ENCODE data around the gene ZYX.
A peak's percentile ranks its signal among the peaks of the same experiment; 100 is the strongest.
"Not testable (repeated sequence)": the region's sequence is repeated elsewhere in the genome, so short reads cannot be mapped to it uniquely, and the experiment has no call there.

The ZYX gene

GRCh38 chr7:143413123-143413522 is 32.0 kb downstream of the ZYX start:
- Histone ChIP-seq H4K20me1 (ENCODE audit: low read depth, low read length) (no peaks in the 10 kb centered on the region), H3K9me2 (replicated peaks; ENCODE audit: insufficient read depth, low read length) (no peaks in the 10 kb centered on the region), H3K27me3 (ENCODE audit: low read length) (no peaks in the 10 kb centered on the region), H3K4me2 (ENCODE audit: low read depth, low read length, poor library complexity, severe bottlenecking) (no peak overlapping the region), H3K79me2 (ENCODE audit: insufficient read depth, low read length) (no peaks in the 10 kb centered on the region), H3K9ac (ENCODE audit: low read length) (no peak overlapping the region), H3K9me3 (ENCODE audit: insufficient read depth, low read length) (no peaks in the 10 kb centered on the region), H3K36me3 (ENCODE audit: low read length) (no peaks in the 10 kb centered on the region), H3K27ac (ENCODE audit: low read depth, low read length) (no peak overlapping the region), H2AFZ (ENCODE audit: low read depth, low read length, severe bottlenecking) (no peak overlapping the region), H3K4me3 (ENCODE audit: insufficient read depth, low read length, poor library complexity, severe bottlenecking) (no peak overlapping the region), H3F3A (ENCODE audit: insufficient read depth) (no peaks in the 10 kb centered on the region)
- no peak for TF ChIP-seq EZH2phosphoT487 (conservative IDR thresholded peaks at IDR 0.05; ENCODE audit: low read length)
- TF ChIP-seq CTCF (IDR thresholded peaks at IDR 0.05; ENCODE audit: insufficient read depth, low read length, poor library complexity, severe bottlenecking): no peak

- not testable (repeated sequence) for H3K4me2 ChIP-seq (ENCODE audit: low read depth, low read length, poor library complexity, severe bottlenecking); H3K36me3 ChIP-seq (ENCODE audit: low read length); H3K9ac ChIP-seq (ENCODE audit: low read length); H3K9me2 ChIP-seq (replicated peaks; ENCODE audit: insufficient read depth, low read length); H3K27ac ChIP-seq (ENCODE audit: low read depth, low read length); H3K9me3 ChIP-seq (ENCODE audit: insufficient read depth, low read length); H3K27me3 ChIP-seq (ENCODE audit: low read length); H4K20me1 ChIP-seq (ENCODE audit: low read depth, low read length); H2AFZ ChIP-seq (ENCODE audit: low read depth, low read length, severe bottlenecking); H3K4me3 ChIP-seq (ENCODE audit: insufficient read depth, low read length, poor library complexity, severe bottlenecking); H3F3A ChIP-seq (ENCODE audit: insufficient read depth); H3K79me2 ChIP-seq (ENCODE audit: insufficient read depth, low read length)
Observed at GRCh38 chr7:143415209-143415608, 34.1 kb downstream of the ZYX start.

GRCh38 chr7:143415742-143416397 is 34.7 kb downstream of the ZYX start:
- Histone ChIP-seq H2AFZ (ENCODE audit: low read depth, low read length, severe bottlenecking) (no peak overlapping the region), H3K9me3 (ENCODE audit: insufficient read depth, low read length) (no peaks in the 10 kb centered on the region), H3K4me2 (ENCODE audit: low read depth, low read length, poor library complexity, severe bottlenecking) (no peak overlapping the region), H3K27me3 (ENCODE audit: low read length) (no peaks in the 10 kb centered on the region), H3K79me2 (ENCODE audit: insufficient read depth, low read length) (no peaks in the 10 kb centered on the region), H3K9me2 (replicated peaks; ENCODE audit: insufficient read depth, low read length) (no peaks in the 10 kb centered on the region), H3K4me3 (ENCODE audit: insufficient read depth, low read length, poor library complexity, severe bottlenecking) (no peak overlapping the region), H3F3A (ENCODE audit: insufficient read depth) (no peaks in the 10 kb centered on the region), H3K36me3 (ENCODE audit: low read length) (no peaks in the 10 kb centered on the region), H3K27ac (ENCODE audit: low read depth, low read length) (no peak overlapping the region), H3K9ac (ENCODE audit: low read length) (no peak overlapping the region), H4K20me1 (ENCODE audit: low read depth, low read length) (no peaks in the 10 kb centered on the region)
- no peak for TF ChIP-seq CTCF (IDR thresholded peaks at IDR 0.05; ENCODE audit: insufficient read depth, low read length, poor library complexity, severe bottlenecking)
- no peak for TF ChIP-seq EZH2phosphoT487 (conservative IDR thresholded peaks at IDR 0.05; ENCODE audit: low read length)

GRCh38 chr7:143416565-143417149 is 35.5 kb downstream of the ZYX start:
- no peak overlapping the region for H3K9ac ChIP-seq (ENCODE audit: low read length)
- no peaks in the 10 kb centered on the region for H3K79me2 ChIP-seq (ENCODE audit: insufficient read depth, low read length)
- H3K36me3 ChIP-seq (ENCODE audit: low read length): no peaks in the 10 kb centered on the region
- H3K27me3 ChIP-seq (ENCODE audit: low read length): no peaks in the 10 kb centered on the region
- H3K9me2 ChIP-seq (replicated peaks; ENCODE audit: insufficient read depth, low read length): no peaks in the 10 kb centered on the region
- no peak overlapping the region for H3K27ac ChIP-seq (ENCODE audit: low read depth, low read length)
- H3K4me3 ChIP-seq (ENCODE audit: insufficient read depth, low read length, poor library complexity, severe bottlenecking): no peak overlapping the region
- no peaks in the 10 kb centered on the region for H4K20me1 ChIP-seq (ENCODE audit: low read depth, low read length)
- no peak overlapping the region for H2AFZ ChIP-seq (ENCODE audit: low read depth, low read length, severe bottlenecking)
- no peaks in the 10 kb centered on the region for H3F3A ChIP-seq (ENCODE audit: insufficient read depth)
- H3K4me2 ChIP-seq (ENCODE audit: low read depth, low read length, poor library complexity, severe bottlenecking): no peak overlapping the region
- H3K9me3 ChIP-seq (ENCODE audit: insufficient read depth, low read length): no peaks in the 10 kb centered on the region
- TF ChIP-seq EZH2phosphoT487 (conservative IDR thresholded peaks at IDR 0.05; ENCODE audit: low read length) (no peak), CTCF (IDR thresholded peaks at IDR 0.05; ENCODE audit: insufficient read depth, low read length, poor library complexity, severe bottlenecking) (peak; percentile 69)

Measured in SU-DHL-6 (cell line).